ENCODE results near the gene KLHL5.

DNA sequence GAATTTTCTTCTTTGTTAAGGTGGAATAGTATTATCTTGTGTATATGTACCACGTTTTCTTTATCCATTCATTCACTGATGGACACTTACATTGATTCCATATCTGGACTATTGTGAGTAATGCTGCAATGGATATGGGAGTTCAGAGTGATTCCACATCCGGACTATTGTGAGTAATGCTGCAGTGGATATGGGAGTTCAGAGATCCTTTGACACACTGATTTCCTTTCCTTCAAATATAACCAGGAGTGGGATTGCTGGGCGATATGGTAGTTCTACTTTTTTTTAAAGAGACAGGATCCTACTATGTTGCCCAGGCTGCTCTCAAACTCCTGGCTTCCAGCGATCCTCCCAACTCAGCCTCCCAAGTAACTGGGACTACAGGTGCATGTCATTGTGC lies 41.9 kb upstream of the KLHL5 start:
- TF ChIP-seq, protein P1, sequence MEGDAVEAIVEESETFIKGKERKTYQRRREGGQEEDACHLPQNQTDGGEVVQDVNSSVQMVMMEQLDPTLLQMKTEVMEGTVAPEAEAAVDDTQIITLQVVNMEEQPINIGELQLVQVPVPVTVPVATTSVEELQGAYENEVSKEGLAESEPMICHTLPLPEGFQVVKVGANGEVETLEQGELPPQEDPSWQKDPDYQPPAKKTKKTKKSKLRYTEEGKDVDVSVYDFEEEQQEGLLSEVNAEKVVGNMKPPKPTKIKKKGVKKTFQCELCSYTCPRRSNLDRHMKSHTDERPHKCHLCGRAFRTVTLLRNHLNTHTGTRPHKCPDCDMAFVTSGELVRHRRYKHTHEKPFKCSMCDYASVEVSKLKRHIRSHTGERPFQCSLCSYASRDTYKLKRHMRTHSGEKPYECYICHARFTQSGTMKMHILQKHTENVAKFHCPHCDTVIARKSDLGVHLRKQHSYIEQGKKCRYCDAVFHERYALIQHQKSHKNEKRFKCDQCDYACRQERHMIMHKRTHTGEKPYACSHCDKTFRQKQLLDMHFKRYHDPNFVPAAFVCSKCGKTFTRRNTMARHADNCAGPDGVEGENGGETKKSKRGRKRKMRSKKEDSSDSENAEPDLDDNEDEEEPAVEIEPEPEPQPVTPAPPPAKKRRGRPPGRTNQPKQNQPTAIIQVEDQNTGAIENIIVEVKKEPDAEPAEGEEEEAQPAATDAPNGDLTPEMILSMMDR (IDR thresholded peaks at IDR 0.05): no peak
- no peak for TF ChIP-seq POLR2A (IDR thresholded peaks at IDR 0.05)

Measured in body of pancreas (tissue), 4 donors.